AG20443 (cell line): ENCODE measurements around the gene CPT1A.

Experiments
- DNase-seq: peaks from one replicate; pipeline ENCODE4 v3.0.0; 2012; ENCODE audit warnings: low spot score, mixed read lengths

CPT1A gene

GRCh38 chr11:68710409-68710808 is 131.3 kb downstream of the CPT1A start:
- DNase-seq, result no peak

- no peak for DNase-seq
These were observed 132.7 kb downstream of the CPT1A start for GRCh38 chr11:68709062-68709461.

DNA sequence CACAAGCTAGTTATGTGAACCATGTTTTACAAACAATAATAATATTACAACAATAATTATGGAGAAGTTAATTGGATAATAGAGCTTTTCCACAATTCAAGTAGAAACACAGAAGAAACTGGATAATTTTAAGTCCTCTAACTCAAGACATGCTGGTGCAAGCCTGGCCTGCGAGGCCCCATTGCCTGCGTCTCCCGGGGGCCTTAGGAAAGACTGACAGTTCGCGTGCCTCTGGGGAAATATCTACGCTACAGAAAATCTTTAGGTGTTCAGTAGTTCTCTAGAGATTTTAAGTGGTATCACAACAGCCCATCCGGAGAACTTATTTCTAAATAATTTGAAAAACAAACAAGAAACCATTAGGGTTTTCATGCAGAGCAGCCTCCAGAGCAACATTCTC is 134.2 kb downstream of the CPT1A start:
- no peak for DNase-seq

GRCh38 chr11:68704887-68705286 is 136.8 kb downstream of the CPT1A start:
- DNase-seq, result no peak
